ENCODE measurements around the gene HK3.

DNA sequence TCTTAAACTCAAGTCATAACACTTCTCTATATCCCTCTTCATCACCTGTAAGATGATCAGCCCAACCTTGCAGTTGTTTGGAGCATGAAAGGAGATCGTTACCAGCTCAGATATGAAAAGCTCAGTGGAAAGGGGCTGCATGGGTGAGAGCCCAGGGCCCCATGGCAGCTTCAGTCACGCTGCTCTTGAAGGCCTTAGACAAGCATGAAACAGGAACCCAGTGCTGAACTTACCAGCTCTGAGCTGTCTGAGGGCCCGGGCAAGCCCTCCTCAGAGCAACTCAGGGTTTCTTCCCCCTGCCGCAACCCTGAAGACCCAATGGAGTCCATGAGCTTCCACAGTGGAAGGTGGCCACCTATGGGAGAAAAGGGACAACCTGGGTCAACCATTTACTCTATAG lies 3.3 kb downstream of the HK3 start:
- TF ChIP-seq, protein P1, sequence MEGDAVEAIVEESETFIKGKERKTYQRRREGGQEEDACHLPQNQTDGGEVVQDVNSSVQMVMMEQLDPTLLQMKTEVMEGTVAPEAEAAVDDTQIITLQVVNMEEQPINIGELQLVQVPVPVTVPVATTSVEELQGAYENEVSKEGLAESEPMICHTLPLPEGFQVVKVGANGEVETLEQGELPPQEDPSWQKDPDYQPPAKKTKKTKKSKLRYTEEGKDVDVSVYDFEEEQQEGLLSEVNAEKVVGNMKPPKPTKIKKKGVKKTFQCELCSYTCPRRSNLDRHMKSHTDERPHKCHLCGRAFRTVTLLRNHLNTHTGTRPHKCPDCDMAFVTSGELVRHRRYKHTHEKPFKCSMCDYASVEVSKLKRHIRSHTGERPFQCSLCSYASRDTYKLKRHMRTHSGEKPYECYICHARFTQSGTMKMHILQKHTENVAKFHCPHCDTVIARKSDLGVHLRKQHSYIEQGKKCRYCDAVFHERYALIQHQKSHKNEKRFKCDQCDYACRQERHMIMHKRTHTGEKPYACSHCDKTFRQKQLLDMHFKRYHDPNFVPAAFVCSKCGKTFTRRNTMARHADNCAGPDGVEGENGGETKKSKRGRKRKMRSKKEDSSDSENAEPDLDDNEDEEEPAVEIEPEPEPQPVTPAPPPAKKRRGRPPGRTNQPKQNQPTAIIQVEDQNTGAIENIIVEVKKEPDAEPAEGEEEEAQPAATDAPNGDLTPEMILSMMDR (IDR thresholded peaks at IDR 0.05; ENCODE audit: low read length) = no peak
- TF ChIP-seq EZH2 (optimal IDR thresholded peaks at IDR 0.05; ENCODE audit: low read depth, low read length) = no peak

All from MM.1S (cell line).